Breast epithelium (tissue), 4 donors: ENCODE measurements around the gene EPB41. TPM values are rescaled to one million over a fixed set of nuclear protein-coding genes. Genes with fewer than 3 reads are reported as not detected.
"Not testable (repeated sequence)": the region's sequence is repeated elsewhere in the genome, so short reads cannot be mapped to it uniquely, and the experiment has no call there.

Source experiments
- DNase-seq, 2 donors: peaks; one replicate each; pipeline ENCODE4 v3.0.0-alpha.2; 2019; ENCODE audit warnings: low spot score in 2 of 2
- H3K27ac ChIP-seq, 2 donors: fragments of 200-600 bp; sonication (generic) in 1 of 2; one replicate each; pipeline ENCODE4 v1.5.1; 2016 to 2019; ENCODE audit warnings: mild to moderate bottlenecking in 1 of 2
- H3K27me3 ChIP-seq, 2 donors: fragments of 200-600 bp; sonication (generic) in 1 of 2; one replicate each; pipeline versions ENCODE4 v1.5.1 to v1.6.0; 2017 to 2019; ENCODE audit warnings: control low read depth in 1 of 2, mild to moderate bottlenecking in 1 of 2
- H3K36me3 ChIP-seq: fragments of 200-600 bp; one replicate; pipeline ENCODE4 v1.5.1; 2019
- H3K4me1 ChIP-seq, 2 donors: fragments of 200-600 bp; sonication (generic); one replicate each; pipeline ENCODE4 v1.5.1; 2016 to 2019; ENCODE audit warnings: control low read depth in 1 of 2
- H3K4me3 ChIP-seq, 3 donors: fragments of 200-600 bp; sonication (generic); 1 replicate in 2 of 3; 2 replicates in 1 of 3; pipeline ENCODE4 v1.5.1; 2016 to 2019; ENCODE audit warnings: mild to moderate bottlenecking in 3 of 3, moderate library complexity in 2 of 3
- H3K9me3 ChIP-seq, 2 donors: fragments of 200-600 bp; sonication (generic) in 1 of 2; one replicate each; pipeline ENCODE4 v1.5.1; 2016 to 2019; ENCODE audit warnings: control low read depth in 1 of 2
- CTCF ChIP-seq, 3 donors: fragments of 450-650 bp; IDR thresholded peaks; one replicate each; pipeline ENCODE4 v1.5.1; 2016 to 2017; ENCODE audit warnings: antibody characterized with exemption in 3 of 3, mild to moderate bottlenecking in 3 of 3, moderate library complexity in 3 of 3
- POLR2A ChIP-seq: fragments of 450-650 bp; IDR thresholded peaks from one replicate; pipeline ENCODE4 v1.6.1; 2016; ENCODE audit warnings: antibody characterized with exemption, mild to moderate bottlenecking, moderate library complexity
- POLR2AphosphoS5 ChIP-seq, 3 donors: sonication (generic); formaldehyde crosslinking; IDR thresholded peaks; one replicate each; pipeline ENCODE4 v1.6.1; 2017; ENCODE audit warnings: antibody characterized with exemption in 3 of 3
- intact Hi-C: fragments of 100-400 bp; cut with DNase I; formaldehyde crosslinking; loops from one replicate; pipeline ENCODE4 v1.15.1; 2023; ENCODE audit warnings: low total_unique reads
- total RNA-seq, 3 donors: library from RNA; depleted of rRNA; stranded (reverse); fragments of >200 nt; gene quantifications; one replicate each; pipeline ENCODE4 v1.1.0, GENCODE V29; 2016

The EPB41 gene
- total RNA-seq, 3 donors from 2014 or later: 36.2 to 67.2 (median 51.8) TPM

- intact Hi-C loops: no loop called here
- H3K27ac ChIP-seq: no peak overlapping the region
- no peaks in the 10 kb centered on the region for H3K9me3 ChIP-seq
- no peak for DNase-seq
- no peak overlapping the region for H3K4me3 ChIP-seq
- H3K27me3 ChIP-seq: no peaks in the 10 kb centered on the region
- no peaks in the 10 kb centered on the region for H3K4me1 ChIP-seq
- TF ChIP-seq CTCF (IDR thresholded peaks at IDR 0.05) (no peak), POLR2A (no peak), POLR2AphosphoS5 (IDR thresholded peaks at IDR 0.05) (no peak)
- H3K36me3 ChIP-seq: no peaks in the 10 kb centered on the region
Measured at GRCh38 chr1:28950449-28950848, 36.1 kb downstream of the EPB41 start.

- Histone ChIP-seq H3K27me3 (no peaks in the 10 kb centered on the region), H3K9me3 (no peaks in the 10 kb centered on the region), H3K27ac (no peak overlapping the region), H3K4me1 (no peaks in the 10 kb centered on the region), H3K36me3 (no peaks in the 10 kb centered on the region), H3K4me3 (no peak overlapping the region)
- intact Hi-C loops: no loop called here
- TF ChIP-seq CTCF (IDR thresholded peaks at IDR 0.05): no peak
- TF ChIP-seq POLR2A: no peak
- TF ChIP-seq POLR2AphosphoS5 (IDR thresholded peaks at IDR 0.05): no peak
- DNase-seq: no peak
Measured at GRCh38 chr1:28954126-28954726, 39.9 kb downstream of the EPB41 start.

GRCh38 chr1:28956038-28956464, 41.7 kb downstream of the EPB41 start:
- H3K36me3 ChIP-seq: no peaks in the 10 kb centered on the region
- H3K27ac ChIP-seq: no peak overlapping the region
- intact Hi-C loops: no loop called here
- H3K9me3 ChIP-seq: no peaks in the 10 kb centered on the region
- no peak for DNase-seq
- no peak overlapping the region for H3K4me3 ChIP-seq
- no peak for TF ChIP-seq CTCF (IDR thresholded peaks at IDR 0.05)
- no peaks in the 10 kb centered on the region for H3K4me1 ChIP-seq
- no peaks in the 10 kb centered on the region for H3K27me3 ChIP-seq

- H3K27me3 ChIP-seq, H3K36me3 ChIP-seq, intact Hi-C loops: not testable (repeated sequence)
Measured at GRCh38 chr1:28962114-28962831, 47.9 kb downstream of the EPB41 start.

DNA sequence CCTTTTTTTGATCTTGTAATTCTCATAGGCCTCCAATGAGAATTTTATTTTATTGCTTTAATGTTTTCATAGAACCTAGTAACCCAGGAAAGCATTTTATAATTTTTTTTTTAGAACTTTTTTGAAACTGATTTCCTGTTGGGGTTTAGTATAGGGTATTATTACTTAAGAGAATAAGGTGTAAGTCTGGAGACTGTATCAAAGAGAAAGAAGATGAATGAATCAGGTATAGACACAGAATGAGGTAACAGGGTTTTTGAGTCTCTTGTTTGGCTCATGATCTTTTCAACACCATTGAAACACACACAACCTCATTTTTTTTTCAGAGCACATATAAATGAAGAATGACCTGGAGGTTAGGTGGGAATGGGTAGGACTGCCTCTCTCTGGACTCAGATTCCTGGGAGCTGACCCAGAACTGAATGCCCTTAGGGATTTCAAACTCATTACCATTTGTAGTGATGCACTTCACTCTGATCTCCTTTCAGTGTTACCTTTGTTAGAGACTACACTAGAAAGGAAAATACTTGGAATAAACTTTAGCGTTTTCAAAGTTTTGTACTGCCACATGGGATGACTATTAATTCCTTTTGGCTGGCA, 51.0 kb downstream of the EPB41 start:
- Histone ChIP-seq H3K4me3 (no peak overlapping the region), H3K9me3 (no peaks in the 10 kb centered on the region), H3K4me1 (no peaks in the 10 kb centered on the region), H3K36me3 (no peaks in the 10 kb centered on the region), H3K27me3 (no peaks in the 10 kb centered on the region), H3K27ac (no peak overlapping the region)
- intact Hi-C loops: no loop called here
- no peak for TF ChIP-seq POLR2A
- no peak for TF ChIP-seq CTCF (IDR thresholded peaks at IDR 0.05)
- TF ChIP-seq POLR2AphosphoS5 (IDR thresholded peaks at IDR 0.05): no peak
- no peak for DNase-seq

More at GRCh38 chr1:28962114-28962831, 47.9 kb downstream of the EPB41 start:
- DNase-seq, H3K9me3 ChIP-seq, H3K4me3 ChIP-seq, H3K4me1 ChIP-seq, H3K27ac ChIP-seq: not testable (repeated sequence)
